Activated naive CD8-positive, alpha-beta T cell treated with anti-CD3 and anti-CD28 coated beads, Interleukin-2, amount 10 ng/mL, durations not matched to agents 7 days and 5 days (primary cell): ENCODE measurements around the gene THADA. TPM values are rescaled to one million over a fixed set of nuclear protein-coding genes. Genes with fewer than 3 reads are reported as not detected.

Experiments used
- ATAC-seq: fragments of 150-1000 bp; cut with Tn5 transposase; one replicate; pipeline ENCODE4 v1.10.0; 2021; ENCODE audit warnings: low read depth, moderate library complexity
- POLR2A ChIA-PET: fragments of 350-600 bp; sonication (Branson Sonifier 250); formaldehyde crosslinking; loops from one replicate; lab custom pipeline; 2021; ENCODE audit warnings: antibody characterized with exemption; lab: Charles Lee
- DNase-seq: peaks from one replicate; pipeline ENCODE4 v3.0.0; 2021
- H3K27ac Mint-ChIP-seq: one replicate; pipeline ENCODE4 v1.8.0; 2022; ENCODE audit warnings: mild to moderate bottlenecking, mixed read lengths
- H3K27me3 Mint-ChIP-seq: one replicate; pipeline ENCODE4 v1.8.0; 2022; ENCODE audit warnings: mild to moderate bottlenecking, moderate library complexity, mixed read lengths
- H3K36me3 Mint-ChIP-seq: one replicate; pipeline ENCODE4 v1.8.0; 2021; ENCODE audit warnings: mild to moderate bottlenecking, mixed read lengths
- H3K4me1 Mint-ChIP-seq: one replicate; pipeline ENCODE4 v1.8.0; 2021; ENCODE audit warnings: mixed read lengths
- H3K4me3 Mint-ChIP-seq: one replicate; pipeline ENCODE4 v1.8.0; 2022; ENCODE audit warnings: mild to moderate bottlenecking, moderate library complexity, mixed read lengths
- H3K9me3 Mint-ChIP-seq: one replicate; pipeline ENCODE4 v1.8.0; 2021; ENCODE audit warnings: mixed read lengths
- total RNA-seq, 2 experiments: library from RNA; stranded (reverse); gene quantifications; one replicate each; pipeline ENCODE4 v1.2.3, GENCODE V29; 2021

Gene THADA
- total RNA-seq, 2 experiments from 2014 or later: 30.5 to 30.8 TPM

- POLR2A ChIA-PET: no interaction called here
- Mint-ChIP-seq H3K4me3 (no peak overlapping the region), H3K4me1 (no peaks in the 10 kb centered on the region), H3K9me3 (no peaks in the 10 kb centered on the region), H3K36me3 (peaks cover 6% of the 10 kb centered on the region), H3K27me3 (no peaks in the 10 kb centered on the region), H3K27ac (no peak overlapping the region)
- ATAC-seq: no peak
- no peak for DNase-seq
Observed at GRCh38 chr2:43473767-43474166, 122.1 kb downstream of the THADA start.

GRCh38 chr2:43472527-43473194 lies 123.2 kb downstream of the THADA start:
- Mint-ChIP-seq H3K27me3 (no peaks in the 10 kb centered on the region), H3K4me1 (no peaks in the 10 kb centered on the region)
- ATAC-seq: no peak

GRCh38 chr2:43469713-43470112 lies 126.1 kb downstream of the THADA start:
- no peaks in the 10 kb centered on the region for H3K4me1 Mint-ChIP-seq
- no peak overlapping the region for H3K4me3 Mint-ChIP-seq
- no peaks in the 10 kb centered on the region for H3K27me3 Mint-ChIP-seq
- H3K27ac Mint-ChIP-seq: no peak overlapping the region
- H3K36me3 Mint-ChIP-seq: peaks cover 7% of the 10 kb centered on the region
- no peak for DNase-seq
- no peaks in the 10 kb centered on the region for H3K9me3 Mint-ChIP-seq
- ATAC-seq: no peak
- POLR2A ChIA-PET: no interaction called here

More at GRCh38 chr2:43472527-43473194, 123.2 kb downstream of the THADA start:
- POLR2A ChIA-PET: interaction anchor here (0.8 kb wide), 1 partner anchor 179 kb away, joined by 4 read pairs; no protein-coding TSS in a partner anchor
- no peak for DNase-seq
- H3K27ac Mint-ChIP-seq: no peak overlapping the region
- peaks cover 3% of the 10 kb centered on the region for H3K36me3 Mint-ChIP-seq
- no peak overlapping the region for H3K4me3 Mint-ChIP-seq
- H3K9me3 Mint-ChIP-seq: no peaks in the 10 kb centered on the region

GRCh38 chr2:43469094-43469493 lies 126.7 kb downstream of the THADA start:
- H3K9me3 Mint-ChIP-seq: no peaks in the 10 kb centered on the region
- no peaks in the 10 kb centered on the region for H3K27me3 Mint-ChIP-seq
- peaks cover 7% of the 10 kb centered on the region for H3K36me3 Mint-ChIP-seq
- POLR2A ChIA-PET: no interaction called here
- no peaks in the 10 kb centered on the region for H3K4me1 Mint-ChIP-seq
- ATAC-seq: no peak
- no peak overlapping the region for H3K27ac Mint-ChIP-seq
- no peak overlapping the region for H3K4me3 Mint-ChIP-seq
- no peak for DNase-seq

GRCh38 chr2:43467891-43468290 lies 127.9 kb downstream of the THADA start:
- ATAC-seq (no peak), DNase-seq (no peak)
- Mint-ChIP-seq H3K4me1 (no peaks in the 10 kb centered on the region), H3K27ac (no peak overlapping the region), H3K4me3 (no peak overlapping the region), H3K27me3 (no peaks in the 10 kb centered on the region), H3K36me3 (peaks cover 6% of the 10 kb centered on the region), H3K9me3 (no peaks in the 10 kb centered on the region)
- POLR2A ChIA-PET: no interaction called here

- Mint-ChIP-seq H3K36me3 (peaks cover 11% of the 10 kb centered on the region), H3K27ac (no peak overlapping the region)
- no peak for ATAC-seq
Observed at GRCh38 chr2:43465234-43465633, 130.6 kb downstream of the THADA start.

GRCh38 chr2:43464590-43464989 lies 131.2 kb downstream of the THADA start:
- POLR2A ChIA-PET: no interaction called here
- no peak for DNase-seq
- H3K36me3 Mint-ChIP-seq: peaks cover 11% of the 10 kb centered on the region
- peaks cover 5% of the 10 kb centered on the region for H3K4me1 Mint-ChIP-seq
- no peak for ATAC-seq
- no peaks in the 10 kb centered on the region for H3K9me3 Mint-ChIP-seq
- H3K4me3 Mint-ChIP-seq: no peak overlapping the region
- H3K27me3 Mint-ChIP-seq: no peaks in the 10 kb centered on the region
- H3K27ac Mint-ChIP-seq: no peak overlapping the region

More at GRCh38 chr2:43465234-43465633, 130.6 kb downstream of the THADA start:
- Mint-ChIP-seq H3K27me3 (no peaks in the 10 kb centered on the region), H3K4me1 (peaks cover 5% of the 10 kb centered on the region), H3K9me3 (no peaks in the 10 kb centered on the region), H3K4me3 (no peak overlapping the region)
- DNase-seq: no peak
- POLR2A ChIA-PET: no interaction called here

- Mint-ChIP-seq H3K9me3 (no peaks in the 10 kb centered on the region), H3K4me3 (no peak overlapping the region), H3K27ac (no peak overlapping the region), H3K27me3 (no peaks in the 10 kb centered on the region), H3K36me3 (peaks cover 19% of the 10 kb centered on the region), H3K4me1 (peaks cover 6% of the 10 kb centered on the region)
- ATAC-seq: no peak
- DNase-seq: no peak
- POLR2A ChIA-PET: no interaction called here
Observed at GRCh38 chr2:43462866-43463641, 132.8 kb downstream of the THADA start.

- no peaks in the 10 kb centered on the region for H3K27me3 Mint-ChIP-seq
- no peak overlapping the region for H3K27ac Mint-ChIP-seq
- POLR2A ChIA-PET: no interaction called here
- H3K4me3 Mint-ChIP-seq: no peak overlapping the region
- ATAC-seq (no peak), DNase-seq (no peak)
- peaks cover 10% of the 10 kb centered on the region for H3K4me1 Mint-ChIP-seq
- H3K9me3 Mint-ChIP-seq: no peaks in the 10 kb centered on the region
- H3K36me3 Mint-ChIP-seq: peaks cover 22% of the 10 kb centered on the region
Observed at GRCh38 chr2:43461453-43462073, 134.3 kb downstream of the THADA start.

GRCh38 chr2:43460611-43461365 lies 135.1 kb downstream of the THADA start:
- Mint-ChIP-seq H3K4me3 (no peak overlapping the region), H3K4me1 (peaks cover 17% of the 10 kb centered on the region), H3K27me3 (no peaks in the 10 kb centered on the region), H3K27ac (no peak overlapping the region), H3K36me3 (peaks cover 19% of the 10 kb centered on the region), H3K9me3 (no peaks in the 10 kb centered on the region)
- DNase-seq: no peak
- ATAC-seq: no peak
- POLR2A ChIA-PET: interaction anchor here (0.6 kb wide), 1 partner anchor 332 kb away, joined by 3 read pairs; no protein-coding TSS in a partner anchor

GRCh38 chr2:43460174-43460546 lies 135.7 kb downstream of the THADA start:
- peaks cover 23% of the 10 kb centered on the region for H3K4me1 Mint-ChIP-seq
- no peaks in the 10 kb centered on the region for H3K9me3 Mint-ChIP-seq
- H3K4me3 Mint-ChIP-seq: no peak overlapping the region
- H3K27ac Mint-ChIP-seq: no peak overlapping the region
- peaks cover 18% of the 10 kb centered on the region for H3K36me3 Mint-ChIP-seq
- ATAC-seq (no peak), DNase-seq (no peak)
- POLR2A ChIA-PET: interaction anchor here (0.6 kb wide), 1 partner anchor 331 kb away, joined by 3 read pairs; no protein-coding TSS in a partner anchor
- no peaks in the 10 kb centered on the region for H3K27me3 Mint-ChIP-seq

- POLR2A ChIA-PET: no interaction called here
- no peak overlapping the region for H3K27ac Mint-ChIP-seq
- H3K9me3 Mint-ChIP-seq: no peaks in the 10 kb centered on the region
Observed at GRCh38 chr2:43459446-43460173, 136.2 kb downstream of the THADA start.

More at GRCh38 chr2:43459446-43460173, 136.2 kb downstream of the THADA start:
- Mint-ChIP-seq H3K27me3 (no peaks in the 10 kb centered on the region), H3K36me3 (peaks cover 19% of the 10 kb centered on the region), H3K4me3 (no peak overlapping the region), H3K4me1 (peaks cover 23% of the 10 kb centered on the region)
- ATAC-seq: no peak
- DNase-seq: no peak
